Activated CD4-positive, alpha-beta T cell treated with anti-CD3 and anti-CD28 coated beads for 36 hours (primary cell): ENCODE results near the gene CCR9. TPM values are rescaled to one million over a fixed set of nuclear protein-coding genes. Genes with fewer than 3 reads are reported as not detected.

ENCODE experiments used
- ATAC-seq: fragments of 200-7000 bp; cut with Tn5 transposase; one replicate; pipeline ENCODE4 v1.10.0; 2021; ENCODE audit warnings: mild to moderate bottlenecking, moderate library complexity
- CTCF ChIA-PET: fragments of 350-600 bp; sonication (Branson Sonifier 250); formaldehyde crosslinking; loops from one replicate; lab custom pipeline; 2021; ENCODE audit warnings: antibody characterized with exemption; lab: Charles Lee
- POLR2A ChIA-PET: fragments of 350-600 bp; sonication (Branson Sonifier 250); formaldehyde crosslinking; loops from one replicate; lab custom pipeline; 2021; ENCODE audit warnings: antibody characterized with exemption, inconsistent platforms; lab: Charles Lee
- DNase-seq: peaks from one replicate; pipeline ENCODE4 v3.0.0-alpha.2; 2020
- H3K27ac Mint-ChIP-seq: one replicate; pipeline ENCODE4 v1.8.0; 2021; ENCODE audit warnings: mixed read lengths
- H3K27me3 Mint-ChIP-seq: one replicate; pipeline ENCODE4 v1.8.0; 2021; ENCODE audit warnings: mixed read lengths
- H3K36me3 Mint-ChIP-seq: one replicate; pipeline ENCODE4 v1.8.0; 2021; ENCODE audit warnings: low read depth, mixed read lengths
- H3K4me1 Mint-ChIP-seq: one replicate; pipeline ENCODE4 v1.8.0; 2021; ENCODE audit warnings: mixed read lengths
- H3K4me3 Mint-ChIP-seq: one replicate; pipeline ENCODE4 v1.8.0; 2021; ENCODE audit warnings: mild to moderate bottlenecking, moderate library complexity, mixed read lengths
- H3K9me3 Mint-ChIP-seq: one replicate; pipeline ENCODE4 v1.8.0; 2021; ENCODE audit warnings: low read depth, mixed read lengths
- intact Hi-C, 2 experiments: fragments of 100-400 bp; cut with DNase I in 1 of 2; cut with micrococcal nuclease in 1 of 2; formaldehyde crosslinking; loops; one replicate each; pipeline versions ENCODE4 v1.14.2 to v1.15.1; 2022 to 2024; cut with DNase I, micrococcal nuclease
- total RNA-seq, 2 experiments: library from RNA; stranded (reverse); gene quantifications; one replicate each; pipeline ENCODE4 v1.2.3, GENCODE V29; 2021

CCR9 gene
- total RNA-seq, 2 experiments from 2014 or later: not detected

DNA sequence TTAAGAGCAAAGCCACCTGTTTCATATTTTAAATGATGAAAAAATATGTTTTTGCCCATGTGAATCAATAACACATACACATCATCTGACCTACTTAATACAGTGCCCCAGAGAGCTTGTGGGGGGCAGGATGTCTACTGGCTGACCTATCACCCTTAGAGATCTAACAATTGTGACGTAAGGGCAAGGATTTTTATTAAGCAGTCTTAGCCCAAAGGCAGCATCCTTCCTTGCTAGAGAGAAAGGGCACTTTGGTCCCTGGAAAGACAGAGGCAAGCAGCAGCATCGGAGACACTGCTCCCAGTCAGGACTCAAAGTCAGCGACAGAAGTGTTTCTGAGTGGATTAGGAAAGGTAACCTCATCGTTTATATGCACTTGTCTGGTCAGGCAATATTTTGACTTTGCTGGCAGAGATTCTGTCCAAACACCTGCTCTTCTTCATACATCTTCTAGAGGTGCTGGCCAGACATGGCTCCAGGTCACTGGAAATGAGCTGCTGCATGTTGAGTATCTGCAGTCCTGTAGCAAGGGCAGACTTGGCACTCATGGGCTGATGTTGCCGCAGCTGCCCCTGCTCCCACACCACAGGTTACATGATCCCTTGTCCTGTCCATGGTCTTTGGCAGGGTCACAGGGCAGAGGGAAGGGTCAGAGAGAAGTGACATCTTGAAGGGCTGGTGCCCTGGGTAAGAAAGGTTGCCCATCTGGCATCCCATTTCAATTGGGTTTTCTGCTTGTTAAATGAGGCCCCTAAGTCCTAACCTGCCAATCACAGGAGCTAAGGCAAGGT, 58.7 kb downstream of the CCR9 start:
- ChIA-PET CTCF (interaction anchor here (14.6 kb wide), 1 partner anchor 133 kb away, joined by 269 read pairs; no protein-coding TSS in a partner anchor), POLR2A (no interaction called here)
- H3K27me3 Mint-ChIP-seq: peaks cover 17% of the 10 kb centered on the region
- ATAC-seq (no peak), DNase-seq (no peak)
- intact Hi-C loops: loop anchor here in 1 of 2 experiments (5.0 kb wide), 1 partner anchor 32 kb away; no protein-coding TSS in a partner anchor
- no peak overlapping the region for H3K4me3 Mint-ChIP-seq
- peaks cover 55% of the 10 kb centered on the region for H3K36me3 Mint-ChIP-seq
- peaks cover 54% of the 10 kb centered on the region for H3K4me1 Mint-ChIP-seq
- peaks cover 5% of the 10 kb centered on the region for H3K9me3 Mint-ChIP-seq
- H3K27ac Mint-ChIP-seq: no peak overlapping the region

DNA sequence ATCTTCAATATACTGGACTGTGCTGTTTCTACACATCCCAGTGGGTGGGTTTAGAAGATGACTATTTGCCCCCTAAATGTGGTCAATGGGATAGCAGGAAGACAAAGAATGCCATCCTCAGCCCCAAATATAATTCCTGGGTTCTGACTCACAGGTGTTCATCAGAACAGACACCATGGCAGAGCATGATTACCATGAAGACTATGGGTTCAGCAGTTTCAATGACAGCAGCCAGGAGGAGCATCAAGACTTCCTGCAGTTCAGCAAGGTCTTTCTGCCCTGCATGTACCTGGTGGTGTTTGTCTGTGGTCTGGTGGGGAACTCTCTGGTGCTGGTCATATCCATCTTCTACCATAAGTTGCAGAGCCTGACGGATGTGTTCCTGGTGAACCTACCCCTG, 60.0 kb downstream of the CCR9 start:
- Mint-ChIP-seq H3K36me3 (peaks cover 49% of the 10 kb centered on the region), H3K4me1 (peaks cover 66% of the 10 kb centered on the region), H3K4me3 (no peak overlapping the region), H3K9me3 (no peaks in the 10 kb centered on the region), H3K27me3 (peaks cover 9% of the 10 kb centered on the region), H3K27ac (no peak overlapping the region)
- DNase-seq: no peak
- no peak for ATAC-seq
- ChIA-PET POLR2A (no interaction called here), CTCF (interaction anchor here (0.6 to 14.6 kb wide), 4 partner anchors 30 to 413 kb away, joined by 3 to 269 read pairs (median 3); no protein-coding TSS in a partner anchor)
- intact Hi-C loops: no loop called here

DNA sequence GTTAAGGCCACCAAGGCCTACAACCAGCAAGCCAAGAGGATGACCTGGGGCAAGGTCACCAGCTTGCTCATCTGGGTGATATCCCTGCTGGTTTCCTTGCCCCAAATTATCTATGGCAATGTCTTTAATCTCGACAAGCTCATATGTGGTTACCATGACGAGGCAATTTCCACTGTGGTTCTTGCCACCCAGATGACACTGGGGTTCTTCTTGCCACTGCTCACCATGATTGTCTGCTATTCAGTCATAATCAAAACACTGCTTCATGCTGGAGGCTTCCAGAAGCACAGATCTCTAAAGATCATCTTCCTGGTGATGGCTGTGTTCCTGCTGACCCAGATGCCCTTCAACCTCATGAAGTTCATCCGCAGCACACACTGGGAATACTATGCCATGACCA, 60.5 kb downstream of the CCR9 start:
- CTCF ChIA-PET: interaction anchor here (0.6 to 14.6 kb wide), 4 partner anchors 8 to 412 kb away, joined by 3 to 269 read pairs (median 4); no protein-coding TSS in a partner anchor
- intact Hi-C loops: no loop called here
- POLR2A ChIA-PET: no interaction called here
- H3K4me1 Mint-ChIP-seq: peaks cover 72% of the 10 kb centered on the region
- H3K27me3 Mint-ChIP-seq: peaks cover 9% of the 10 kb centered on the region
- ATAC-seq: no peak
- H3K4me3 Mint-ChIP-seq: no peak overlapping the region
- peak; percentile 35 for DNase-seq
- no peak overlapping the region for H3K27ac Mint-ChIP-seq
- H3K9me3 Mint-ChIP-seq: no peaks in the 10 kb centered on the region
- peaks cover 54% of the 10 kb centered on the region for H3K36me3 Mint-ChIP-seq

GRCh38 chr3:45947361-45947760, 61.0 kb downstream of the CCR9 start:
- intact Hi-C loops: no loop called here
- ATAC-seq (no peak), DNase-seq (no peak)
- Mint-ChIP-seq H3K27me3 (peaks cover 8% of the 10 kb centered on the region), H3K36me3 (peaks cover 59% of the 10 kb centered on the region), H3K4me3 (no peak overlapping the region), H3K9me3 (no peaks in the 10 kb centered on the region), H3K4me1 (peaks cover 69% of the 10 kb centered on the region), H3K27ac (no peak overlapping the region)
- ChIA-PET POLR2A (no interaction called here), CTCF (interaction anchor here (1.9 to 14.6 kb wide), 2 partner anchors 8 to 130 kb away, joined by 4 to 269 read pairs; no protein-coding TSS in a partner anchor)

- Mint-ChIP-seq H3K4me3 (no peak overlapping the region), H3K36me3 (peaks cover 68% of the 10 kb centered on the region), H3K27ac (no peak overlapping the region), H3K27me3 (peaks cover 8% of the 10 kb centered on the region), H3K4me1 (peaks cover 59% of the 10 kb centered on the region), H3K9me3 (no peaks in the 10 kb centered on the region)
- CTCF ChIA-PET: interaction anchor here (1.9 to 14.6 kb wide), 2 partner anchors 9 to 130 kb away, joined by 4 to 269 read pairs; no protein-coding TSS in a partner anchor
- DNase-seq (no peak), ATAC-seq (no peak)
- POLR2A ChIA-PET: interaction anchor here (0.6 kb wide), 1 partner anchor 24 kb away, joined by 5 read pairs; no protein-coding TSS in a partner anchor
- intact Hi-C loops: no loop called here
Observed at GRCh38 chr3:45948311-45948781, 62.0 kb downstream of the CCR9 start.

- Mint-ChIP-seq H3K4me3 (no peak overlapping the region), H3K9me3 (no peaks in the 10 kb centered on the region)
- intact Hi-C loops: no loop called here
Observed at GRCh38 chr3:45948881-45949280, 62.5 kb downstream of the CCR9 start.

GRCh38 chr3:45949432-45949831, 63.1 kb downstream of the CCR9 start:
- CTCF ChIA-PET: interaction anchor here (14.6 kb wide), 1 partner anchor 128 kb away, joined by 269 read pairs; no protein-coding TSS in a partner anchor
- Mint-ChIP-seq H3K36me3 (peaks cover 77% of the 10 kb centered on the region), H3K4me3 (no peak overlapping the region), H3K27ac (peak overlapping the region; percentile 39), H3K27me3 (peaks cover 8% of the 10 kb centered on the region), H3K4me1 (peaks cover 51% of the 10 kb centered on the region), H3K9me3 (no peaks in the 10 kb centered on the region)
- intact Hi-C loops: no loop called here
- DNase-seq (no peak), ATAC-seq (no peak)
- POLR2A ChIA-PET: no interaction called here

More at GRCh38 chr3:45948881-45949280, 62.5 kb downstream of the CCR9 start:
- no peak for ATAC-seq
- DNase-seq: no peak
- Mint-ChIP-seq H3K27me3 (peaks cover 8% of the 10 kb centered on the region), H3K36me3 (peaks cover 72% of the 10 kb centered on the region), H3K27ac (no peak overlapping the region), H3K4me1 (peaks cover 53% of the 10 kb centered on the region)
- ChIA-PET CTCF (interaction anchor here (14.6 kb wide), 1 partner anchor 129 kb away, joined by 269 read pairs; no protein-coding TSS in a partner anchor), POLR2A (no interaction called here)

GRCh38 chr3:45950131-45950530, 63.8 kb downstream of the CCR9 start:
- H3K4me1 Mint-ChIP-seq: peaks cover 49% of the 10 kb centered on the region
- H3K9me3 Mint-ChIP-seq: no peaks in the 10 kb centered on the region
- no peak overlapping the region for H3K4me3 Mint-ChIP-seq
- ATAC-seq (no peak), DNase-seq (no peak)
- POLR2A ChIA-PET: no interaction called here
- intact Hi-C loops: loop anchor here in 1 of 2 experiments (2.0 kb wide), 1 partner anchor 29 kb away; no protein-coding TSS in a partner anchor
- CTCF ChIA-PET: interaction anchor here (0.9 to 2.2 kb wide), 8 partner anchors 12 to 133 kb away, joined by 3 to 13 read pairs (median 4); no protein-coding TSS in a partner anchor
- peak overlapping the region; percentile 39 for H3K27ac Mint-ChIP-seq
- H3K36me3 Mint-ChIP-seq: peaks cover 79% of the 10 kb centered on the region
- H3K27me3 Mint-ChIP-seq: peaks cover 5% of the 10 kb centered on the region

DNA sequence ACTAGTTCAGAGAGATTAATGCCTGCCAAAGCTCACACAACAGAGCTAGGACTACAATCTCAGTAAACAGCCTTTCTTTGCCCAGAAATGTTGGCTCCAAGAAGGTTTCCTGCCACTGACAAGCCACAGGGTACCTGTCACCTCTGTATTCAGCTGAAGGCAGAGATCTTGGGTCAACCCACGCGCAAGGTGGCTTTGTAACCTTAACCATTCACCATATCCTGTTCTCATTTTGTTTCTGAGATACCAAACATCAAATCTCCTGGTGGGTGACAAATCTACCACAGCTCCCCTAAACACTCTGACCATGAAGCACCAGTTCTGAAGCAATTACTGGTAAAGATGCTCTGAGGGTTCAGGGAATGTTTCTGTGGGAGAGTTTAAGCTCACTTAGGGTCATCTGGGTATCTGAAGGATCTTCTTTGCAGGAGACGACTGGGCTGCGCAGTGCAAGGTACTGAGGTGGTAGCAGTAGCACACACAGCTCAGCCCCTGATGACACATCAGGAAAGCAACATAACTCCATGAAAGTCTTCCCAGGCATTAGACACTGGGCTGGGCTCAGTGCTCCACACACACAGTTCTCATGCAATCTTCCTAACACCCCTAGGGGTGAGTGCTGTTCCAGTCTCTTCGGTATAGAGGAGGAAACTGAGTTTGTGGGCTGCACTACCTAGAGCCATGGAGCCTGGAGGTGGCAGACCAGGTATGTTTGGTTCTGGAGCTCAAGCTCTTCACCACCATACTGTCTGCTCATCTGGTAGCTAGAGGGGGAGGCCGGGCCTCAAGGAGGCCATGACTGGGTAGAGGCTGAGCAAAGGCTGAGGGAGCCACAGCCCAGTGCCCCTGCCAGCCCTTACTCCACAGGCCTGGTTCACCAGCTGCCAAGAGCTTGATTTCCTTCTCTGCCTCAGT, 64.6 kb downstream of the CCR9 start:
- H3K4me1 Mint-ChIP-seq: peaks cover 45% of the 10 kb centered on the region
- ATAC-seq (peak; percentile 85), DNase-seq (peak; percentile 83)
- H3K27me3 Mint-ChIP-seq: peaks cover 3% of the 10 kb centered on the region
- intact Hi-C loops: loop anchor here in 1 of 2 experiments (2.0 kb wide), 1 partner anchor 28 kb away; no protein-coding TSS in a partner anchor
- no peaks in the 10 kb centered on the region for H3K9me3 Mint-ChIP-seq
- peak overlapping the region; percentile 22 for H3K27ac Mint-ChIP-seq
- H3K36me3 Mint-ChIP-seq: peaks cover 78% of the 10 kb centered on the region
- H3K4me3 Mint-ChIP-seq: no peak overlapping the region
- ChIA-PET POLR2A (interaction anchor here (0.6 to 0.8 kb wide), 2 partner anchors 11 to 348 kb away, joined by 3 read pairs; no protein-coding TSS in a partner anchor), CTCF (interaction anchor here (0.9 to 2.2 kb wide), 10 partner anchors 12 to 132 kb away, joined by 3 to 13 read pairs (median 4); no protein-coding TSS in a partner anchor)

DNA sequence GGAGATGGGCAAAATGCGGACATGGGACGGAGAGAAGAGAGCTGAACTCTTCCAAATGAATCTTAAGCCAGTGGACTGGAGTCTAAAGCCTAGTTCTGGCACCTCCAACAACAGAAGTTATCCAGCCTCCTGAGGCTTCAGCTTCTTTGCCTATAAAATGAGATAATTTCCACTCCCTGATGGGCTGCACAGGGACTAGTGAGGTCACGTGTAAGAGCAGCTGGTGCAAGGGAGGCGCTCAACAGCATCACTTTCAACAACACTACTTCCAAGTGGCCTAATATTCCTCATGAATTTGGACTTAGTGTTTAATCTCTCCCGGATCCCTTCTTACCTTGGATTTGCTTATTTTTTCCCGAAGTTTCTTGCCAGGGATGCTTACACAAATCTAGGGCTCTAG, 65.6 kb downstream of the CCR9 start:
- ChIA-PET CTCF (interaction anchor here (0.6 to 2.2 kb wide), 2 partner anchors 15 to 127 kb away, joined by 3 to 13 read pairs; no protein-coding TSS in a partner anchor), POLR2A (no interaction called here)
- no peaks in the 10 kb centered on the region for H3K9me3 Mint-ChIP-seq
- peaks cover 76% of the 10 kb centered on the region for H3K36me3 Mint-ChIP-seq
- ATAC-seq (no peak), DNase-seq (no peak)
- peaks cover 3% of the 10 kb centered on the region for H3K27me3 Mint-ChIP-seq
- no peak overlapping the region for H3K27ac Mint-ChIP-seq
- no peak overlapping the region for H3K4me3 Mint-ChIP-seq
- H3K4me1 Mint-ChIP-seq: peaks cover 39% of the 10 kb centered on the region
- intact Hi-C loops: loop anchor here in 1 of 2 experiments (2.0 kb wide), 1 partner anchor 27 kb away; no protein-coding TSS in a partner anchor
